Esophagus muscularis mucosa (tissue), 4 donors: ENCODE data around the gene GMDS. TPM values are rescaled to one million over a fixed set of nuclear protein-coding genes. Genes with fewer than 3 reads are reported as not detected.

Source experiments
- DNase-seq: peaks from one replicate; pipeline ENCODE4 v3.0.0-alpha.2; 2017; ENCODE audit errors: extremely low spot score
- H3K27ac ChIP-seq, 4 donors: fragments of 200-600 bp; sonication (generic); replicated peaks in 1 of 4; 1 replicate in 3 of 4; 2 replicates in 1 of 4; pipeline ENCODE4 v1.5.1; 2016 to 2019; ENCODE audit warnings: mild to moderate bottlenecking in 1 of 4
- H3K27me3 ChIP-seq, 4 donors: fragments of 200-600 bp; sonication (generic); one replicate each; pipeline versions ENCODE4 v1.5.1 to v1.6.0; 2016 to 2019
- H3K36me3 ChIP-seq, 4 donors: fragments of 200-600 bp; sonication (generic); one replicate each; pipeline ENCODE4 v1.5.1; 2016 to 2019
- H3K4me1 ChIP-seq, 4 donors: fragments of 200-600 bp; sonication (generic); one replicate each; pipeline ENCODE4 v1.5.1; 2016 to 2019
- H3K4me3 ChIP-seq, 4 donors: fragments of 200-600 bp; sonication (generic); 1 replicate in 2 of 4; 2 replicates in 2 of 4; pipeline ENCODE4 v1.5.1; 2016 to 2019; ENCODE audit warnings: mild to moderate bottlenecking in 4 of 4, moderate library complexity in 1 of 4
- H3K9me3 ChIP-seq, 4 donors: fragments of 200-600 bp; sonication (generic); 1 replicate in 3 of 4; 2 replicates in 1 of 4; pipeline ENCODE4 v1.5.1; 2016 to 2019
- EP300 ChIP-seq: sonication (generic); formaldehyde crosslinking; IDR thresholded peaks from one replicate; pipeline ENCODE4 v1.6.1; 2017; ENCODE audit warnings: antibody characterized with exemption
- POLR2A ChIP-seq: fragments of 450-650 bp; IDR thresholded peaks from one replicate; pipeline ENCODE4 v1.6.1; 2017; ENCODE audit warnings: antibody characterized with exemption, moderate library complexity, mild to moderate bottlenecking, low read depth
- POLR2AphosphoS5 ChIP-seq, 2 donors: sonication (generic); formaldehyde crosslinking; IDR thresholded peaks; one replicate each; pipeline ENCODE4 v1.6.1; 2017; ENCODE audit warnings: antibody characterized with exemption in 2 of 2
- WGBS: methylation state at CpG from one replicate; pipeline ENCODE4 v1.1.5; 2018; 5-methylcytosine and 5-hydroxymethylcytosine counted together
- intact Hi-C: fragments of 100-400 bp; cut with DNase I; formaldehyde crosslinking; loops from one replicate; pipeline ENCODE4 v1.15.1; 2023
- total RNA-seq, 4 donors: library from RNA; depleted of rRNA; stranded (reverse); fragments of >200 nt; gene quantifications; one replicate each; pipeline versions ENCODE4 v1.1.0 to v1.2.1, GENCODE V29; 2016
- TF ChIP-seq, protein P1 (sequence below), 3 experiments: fragments of 200-600 bp in 2 of 3; fragments of 450-650 bp in 1 of 3; sonication (generic) in 2 of 3; IDR thresholded peaks; one replicate each; pipeline ENCODE4 v1.5.1; 2017 to 2019; ENCODE audit warnings: antibody characterized with exemption in 3 of 3, mild to moderate bottlenecking in 2 of 3, moderate library complexity in 1 of 3

Gene GMDS
- total RNA-seq, 4 donors from 2014 or later: 3.6 to 14.1 (median 6.0) TPM

DNA sequence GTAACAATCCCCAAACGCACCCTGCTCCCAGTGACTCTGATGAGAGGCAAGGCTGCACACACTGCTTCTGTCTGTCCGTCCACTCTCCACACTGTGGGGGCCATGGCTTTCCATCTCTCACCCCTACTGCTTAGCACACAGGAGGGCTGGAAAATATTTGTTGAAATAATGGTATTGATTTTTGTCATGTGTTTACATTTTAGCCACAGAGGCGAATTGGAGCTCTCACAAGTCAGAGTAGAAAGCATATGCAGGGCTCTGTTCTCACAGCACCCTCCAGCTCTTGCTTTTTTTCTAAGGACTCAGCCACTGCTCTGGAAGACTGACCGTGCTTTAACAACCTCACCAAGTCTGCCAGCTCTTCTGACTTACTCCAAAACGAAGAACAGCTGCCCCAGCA is 273.8 kb downstream of the GMDS start:
- no peaks in the 10 kb centered on the region for H3K9me3 ChIP-seq
- H3K4me3 ChIP-seq: no peak overlapping the region
- no peak overlapping the region for H3K27ac ChIP-seq
- intact Hi-C loops: no loop called here
- no peaks in the 10 kb centered on the region for H3K36me3 ChIP-seq
- no peak for TF ChIP-seq POLR2AphosphoS5 (IDR thresholded peaks at IDR 0.05)
- TF ChIP-seq, protein P1, sequence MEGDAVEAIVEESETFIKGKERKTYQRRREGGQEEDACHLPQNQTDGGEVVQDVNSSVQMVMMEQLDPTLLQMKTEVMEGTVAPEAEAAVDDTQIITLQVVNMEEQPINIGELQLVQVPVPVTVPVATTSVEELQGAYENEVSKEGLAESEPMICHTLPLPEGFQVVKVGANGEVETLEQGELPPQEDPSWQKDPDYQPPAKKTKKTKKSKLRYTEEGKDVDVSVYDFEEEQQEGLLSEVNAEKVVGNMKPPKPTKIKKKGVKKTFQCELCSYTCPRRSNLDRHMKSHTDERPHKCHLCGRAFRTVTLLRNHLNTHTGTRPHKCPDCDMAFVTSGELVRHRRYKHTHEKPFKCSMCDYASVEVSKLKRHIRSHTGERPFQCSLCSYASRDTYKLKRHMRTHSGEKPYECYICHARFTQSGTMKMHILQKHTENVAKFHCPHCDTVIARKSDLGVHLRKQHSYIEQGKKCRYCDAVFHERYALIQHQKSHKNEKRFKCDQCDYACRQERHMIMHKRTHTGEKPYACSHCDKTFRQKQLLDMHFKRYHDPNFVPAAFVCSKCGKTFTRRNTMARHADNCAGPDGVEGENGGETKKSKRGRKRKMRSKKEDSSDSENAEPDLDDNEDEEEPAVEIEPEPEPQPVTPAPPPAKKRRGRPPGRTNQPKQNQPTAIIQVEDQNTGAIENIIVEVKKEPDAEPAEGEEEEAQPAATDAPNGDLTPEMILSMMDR (IDR thresholded peaks at IDR 0.05): no peak
- no peak for TF ChIP-seq EP300
- TF ChIP-seq POLR2A: no peak
- no peaks in the 10 kb centered on the region for H3K27me3 ChIP-seq
- no peak for DNase-seq
- WGBS: 71% methylated on average over 5 of the region's 5 CpGs
- no peaks in the 10 kb centered on the region for H3K4me1 ChIP-seq

DNA sequence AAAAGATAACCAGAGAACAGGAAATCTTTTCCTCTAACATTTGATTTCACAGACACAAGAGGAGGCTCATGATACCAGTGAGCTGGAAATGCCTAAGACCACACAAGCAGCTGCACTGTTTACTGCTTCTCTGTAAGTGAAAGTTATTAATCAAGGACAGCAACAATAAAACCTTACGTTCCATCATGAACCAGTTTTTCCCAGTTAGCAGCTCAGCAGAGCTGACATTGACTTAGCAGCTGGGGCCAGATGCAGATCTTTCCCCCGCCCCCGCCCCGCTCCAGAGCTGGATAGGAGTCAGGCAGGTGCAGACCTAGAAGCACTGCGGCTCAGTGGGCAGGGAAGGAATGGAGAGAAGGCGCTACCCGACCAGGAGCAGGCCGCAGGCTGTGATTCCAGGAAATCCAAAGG is 275.2 kb downstream of the GMDS start:
- Histone ChIP-seq H3K36me3 (no peaks in the 10 kb centered on the region), H3K27ac (no peak overlapping the region), H3K9me3 (no peaks in the 10 kb centered on the region), H3K27me3 (no peaks in the 10 kb centered on the region), H3K4me1 (no peaks in the 10 kb centered on the region), H3K4me3 (no peak overlapping the region)
- WGBS: 83% methylated on average over 8 of the region's 8 CpGs
- intact Hi-C loops: no loop called here
- DNase-seq: no peak
- TF ChIP-seq POLR2A: no peak
- TF ChIP-seq POLR2AphosphoS5 (IDR thresholded peaks at IDR 0.05): no peak
- TF ChIP-seq EP300: no peak
- TF ChIP-seq, protein P1 (IDR thresholded peaks at IDR 0.05): no peak

DNA sequence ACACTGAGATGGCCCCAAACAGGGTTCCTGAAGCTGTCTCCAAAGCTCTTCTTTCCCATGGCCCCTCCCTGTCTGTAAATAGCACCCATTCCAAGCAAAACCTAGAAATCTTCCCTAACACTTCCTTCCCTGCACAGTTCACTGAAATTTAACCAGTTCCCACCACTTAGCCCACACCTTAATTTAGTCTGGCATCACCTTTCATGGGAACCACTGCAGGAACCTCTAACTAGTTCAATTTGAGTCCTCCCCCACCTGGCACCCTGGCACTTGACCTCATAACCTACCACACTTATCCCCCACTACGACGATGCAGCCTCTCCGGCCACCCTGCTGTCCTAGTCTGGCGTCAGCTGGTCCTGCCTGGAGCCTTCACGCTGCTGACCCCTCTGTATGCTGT is 278.7 kb downstream of the GMDS start:
- no peak for DNase-seq
- Histone ChIP-seq H3K4me1 (no peaks in the 10 kb centered on the region), H3K9me3 (no peaks in the 10 kb centered on the region), H3K27me3 (no peaks in the 10 kb centered on the region), H3K4me3 (no peak overlapping the region), H3K36me3 (no peaks in the 10 kb centered on the region), H3K27ac (no peak overlapping the region)
- intact Hi-C loops: no loop called here
- TF ChIP-seq, protein P1 (IDR thresholded peaks at IDR 0.05): no peak
- no peak for TF ChIP-seq POLR2A
- no peak for TF ChIP-seq POLR2AphosphoS5 (IDR thresholded peaks at IDR 0.05)
- TF ChIP-seq EP300: no peak
- 93% methylated on average over 5 of the region's 5 CpGs for WGBS

DNA sequence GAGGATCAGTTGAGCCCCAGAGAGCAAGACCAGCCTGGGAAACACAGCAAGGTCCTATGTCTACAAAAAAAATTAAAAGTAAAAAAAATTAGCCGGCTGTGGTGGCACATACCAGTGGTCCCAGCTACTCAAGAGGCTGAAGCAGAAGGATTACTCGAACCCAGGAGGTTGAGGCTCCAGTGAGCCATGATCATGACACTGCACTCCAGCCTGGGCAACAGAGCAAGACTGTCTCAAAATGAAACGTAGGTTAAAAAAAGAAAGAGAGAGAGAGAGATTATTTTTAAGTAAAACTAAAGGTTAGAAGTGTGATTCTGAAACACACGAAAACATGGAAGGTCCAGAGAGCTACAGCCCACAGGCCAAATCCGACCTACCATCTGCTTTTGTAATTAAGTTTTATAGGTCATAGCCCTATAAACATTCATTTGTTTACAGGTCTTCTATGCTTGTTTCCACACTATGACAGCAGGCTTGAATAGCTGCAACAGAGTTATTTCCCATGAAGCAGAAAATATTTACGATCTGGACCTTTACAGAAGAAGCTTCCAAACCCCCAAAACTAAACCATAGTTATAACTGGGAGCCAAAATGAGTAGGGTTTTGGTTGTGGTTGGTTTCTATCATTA is 279.7 kb downstream of the GMDS start:
- TF ChIP-seq EP300: no peak
- no peak for TF ChIP-seq POLR2AphosphoS5 (IDR thresholded peaks at IDR 0.05)
- TF ChIP-seq, protein P1 (IDR thresholded peaks at IDR 0.05): no peak
- no peak for TF ChIP-seq POLR2A
- H3K27me3 ChIP-seq: no peaks in the 10 kb centered on the region
- WGBS: 75% methylated on average over 6 of the region's 6 CpGs
- H3K4me3 ChIP-seq: no peak overlapping the region
- DNase-seq: no peak
- H3K9me3 ChIP-seq: no peaks in the 10 kb centered on the region
- intact Hi-C loops: no loop called here
- H3K4me1 ChIP-seq: no peaks in the 10 kb centered on the region
- H3K27ac ChIP-seq: no peak overlapping the region
- no peaks in the 10 kb centered on the region for H3K36me3 ChIP-seq

DNA sequence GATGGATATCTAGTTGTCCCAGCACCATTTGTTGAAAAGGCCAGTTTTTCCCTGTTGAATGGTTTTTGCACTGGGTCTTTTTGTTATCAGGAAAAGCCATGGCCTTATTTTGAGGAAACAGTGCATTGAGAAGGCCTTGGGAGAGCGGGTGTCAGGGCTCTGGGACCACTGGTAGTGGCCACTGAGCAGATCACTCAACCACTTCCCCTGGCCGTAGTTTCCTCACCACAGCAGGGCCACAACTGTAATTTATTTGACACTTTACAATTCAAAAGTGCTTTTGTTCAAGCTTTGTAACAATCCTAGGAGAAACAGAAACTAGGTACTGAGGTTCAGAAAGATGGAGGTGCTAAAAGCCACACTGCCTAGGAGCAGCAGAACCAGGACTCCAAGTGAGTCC is 281.8 kb downstream of the GMDS start:
- TF ChIP-seq EP300: no peak
- TF ChIP-seq POLR2A: no peak
- TF ChIP-seq, protein P1 (IDR thresholded peaks at IDR 0.05): no peak
- TF ChIP-seq POLR2AphosphoS5 (IDR thresholded peaks at IDR 0.05): no peak
- Histone ChIP-seq H3K4me3 (no peak overlapping the region), H3K27me3 (no peaks in the 10 kb centered on the region), H3K4me1 (no peaks in the 10 kb centered on the region), H3K27ac (no peak overlapping the region), H3K36me3 (no peaks in the 10 kb centered on the region), H3K9me3 (no peaks in the 10 kb centered on the region)
- WGBS: 95% methylated on average over 2 of the region's 2 CpGs
- intact Hi-C loops: no loop called here
- DNase-seq: no peak
